ENCODE measurements around the gene HCN3. TPM values are rescaled to one million over a fixed set of nuclear protein-coding genes. Genes with fewer than 3 reads are reported as not detected.

HCN3 gene
- total and polyA plus RNA-seq, 3 donors from 2014 or later: 2.2 to 3.8 (median 3.5) TPM

DNA sequence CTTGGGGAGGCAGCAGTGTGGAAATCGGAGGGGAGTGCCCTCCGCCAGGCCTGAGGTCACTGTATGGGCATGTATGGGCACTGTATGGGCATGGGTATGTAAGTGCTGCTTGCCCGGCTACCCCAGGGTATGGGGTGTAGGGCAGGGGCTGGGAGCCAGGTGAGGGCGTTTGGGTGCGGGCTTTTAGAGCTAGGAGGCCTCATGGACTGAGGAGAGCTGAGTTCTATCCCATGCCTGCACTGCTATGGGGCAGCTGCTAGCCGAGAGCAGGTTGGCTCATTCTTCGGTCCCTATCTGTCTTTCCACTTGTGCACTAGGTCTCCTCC, 18.6 kb downstream of the HCN3 start:
- Histone ChIP-seq H3K36me3 (ENCODE audit: low read depth, missing control alignments) (no peaks in the 10 kb centered on the region), H3K4me1 (no peaks in the 10 kb centered on the region), H3K27me3 (no peaks in the 10 kb centered on the region), H3K4me3 (no peak overlapping the region), H3K9me3 (no peaks in the 10 kb centered on the region), H3K27ac (no peak overlapping the region)
- TF ChIP-seq POLR2A (IDR thresholded peaks at IDR 0.05): no peak
- TF ChIP-seq, protein P1, sequence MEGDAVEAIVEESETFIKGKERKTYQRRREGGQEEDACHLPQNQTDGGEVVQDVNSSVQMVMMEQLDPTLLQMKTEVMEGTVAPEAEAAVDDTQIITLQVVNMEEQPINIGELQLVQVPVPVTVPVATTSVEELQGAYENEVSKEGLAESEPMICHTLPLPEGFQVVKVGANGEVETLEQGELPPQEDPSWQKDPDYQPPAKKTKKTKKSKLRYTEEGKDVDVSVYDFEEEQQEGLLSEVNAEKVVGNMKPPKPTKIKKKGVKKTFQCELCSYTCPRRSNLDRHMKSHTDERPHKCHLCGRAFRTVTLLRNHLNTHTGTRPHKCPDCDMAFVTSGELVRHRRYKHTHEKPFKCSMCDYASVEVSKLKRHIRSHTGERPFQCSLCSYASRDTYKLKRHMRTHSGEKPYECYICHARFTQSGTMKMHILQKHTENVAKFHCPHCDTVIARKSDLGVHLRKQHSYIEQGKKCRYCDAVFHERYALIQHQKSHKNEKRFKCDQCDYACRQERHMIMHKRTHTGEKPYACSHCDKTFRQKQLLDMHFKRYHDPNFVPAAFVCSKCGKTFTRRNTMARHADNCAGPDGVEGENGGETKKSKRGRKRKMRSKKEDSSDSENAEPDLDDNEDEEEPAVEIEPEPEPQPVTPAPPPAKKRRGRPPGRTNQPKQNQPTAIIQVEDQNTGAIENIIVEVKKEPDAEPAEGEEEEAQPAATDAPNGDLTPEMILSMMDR (IDR thresholded peaks at IDR 0.05): no peak
- intact Hi-C loops (cut with DNase I; ENCODE audit: low total_unique reads): no loop called here
- no peak for DNase-seq
- 68 to 80% methylated on average over 6 to 7 of the region's 7 CpGs for WGBS, 2 donors

DNA sequence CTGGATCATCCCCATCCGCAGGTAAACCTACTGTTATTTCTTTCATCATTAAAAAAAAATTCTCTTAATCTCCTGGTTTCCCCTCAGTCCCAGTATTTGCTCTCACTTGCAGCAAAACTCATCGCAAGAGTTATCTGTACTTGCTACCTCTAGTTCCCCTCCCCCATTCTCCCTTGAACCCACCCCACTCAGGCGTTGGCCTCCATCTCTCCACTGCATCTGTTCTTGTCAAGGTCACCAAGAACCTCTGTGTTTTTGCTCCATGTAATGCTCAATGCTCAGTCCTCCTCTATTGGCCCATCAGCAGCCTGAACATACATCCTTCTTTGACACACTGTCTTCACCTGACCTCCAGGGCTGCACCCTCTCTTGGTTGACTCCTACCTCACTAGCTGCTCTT, 19.4 kb downstream of the HCN3 start:
- no peak for DNase-seq
- intact Hi-C loops (cut with DNase I; ENCODE audit: low total_unique reads): no loop called here
- Histone ChIP-seq H3K27me3 (no peaks in the 10 kb centered on the region), H3K9me3 (no peaks in the 10 kb centered on the region), H3K36me3 (ENCODE audit: low read depth, missing control alignments) (no peaks in the 10 kb centered on the region), H3K4me3 (no peak overlapping the region), H3K4me1 (no peaks in the 10 kb centered on the region), H3K27ac (no peak overlapping the region)
- 64 to 74% methylated on average over 3 of the region's 3 CpGs for WGBS, 2 donors
- TF ChIP-seq POLR2A (IDR thresholded peaks at IDR 0.05): no peak
- TF ChIP-seq, protein P1 (IDR thresholded peaks at IDR 0.05): no peak

DNA sequence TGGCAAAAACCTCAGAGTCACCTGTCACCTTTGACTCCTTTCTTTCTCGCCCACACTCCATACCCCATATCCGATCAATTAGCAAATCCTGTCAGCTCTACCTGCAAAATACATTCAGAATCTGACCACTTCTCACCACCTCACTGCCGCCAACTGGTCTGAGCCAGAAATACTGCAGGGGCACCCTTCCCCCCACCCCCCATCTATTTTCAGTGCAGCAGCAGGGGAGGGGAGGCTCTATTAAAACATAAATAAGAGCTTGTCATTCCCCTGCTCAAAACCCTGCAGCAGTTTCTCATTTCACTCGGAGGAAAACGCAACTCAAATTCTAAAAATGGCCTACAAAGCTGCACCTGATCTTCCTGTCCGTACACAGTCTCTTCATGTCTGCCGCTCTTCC, 20.1 kb downstream of the HCN3 start:
- no peaks in the 10 kb centered on the region for H3K27me3 ChIP-seq

DNA sequence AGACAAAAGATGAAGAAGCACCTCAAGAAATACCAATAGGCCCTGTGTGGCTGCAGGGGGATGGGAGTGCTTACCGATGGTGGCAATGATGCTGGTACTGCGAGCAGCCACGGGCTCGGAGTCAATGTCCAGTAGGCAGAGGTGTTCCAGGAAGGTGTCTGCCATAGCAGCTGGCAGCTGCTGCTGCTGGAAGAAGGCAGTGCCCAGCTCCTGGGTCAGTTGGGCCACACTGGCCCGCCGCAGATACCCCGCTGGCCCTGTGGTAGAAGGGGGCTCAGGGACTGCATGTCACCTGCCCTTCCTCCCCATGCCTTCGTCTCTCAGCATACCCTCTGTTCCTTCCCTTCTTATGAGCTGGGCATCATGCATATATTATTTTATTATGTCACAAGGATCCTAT, 22.8 kb downstream of the HCN3 start:
- 91 to 96% methylated on average over 8 of the region's 8 CpGs for WGBS, 2 donors
- intact Hi-C loops (cut with DNase I; ENCODE audit: low total_unique reads): no loop called here
- Histone ChIP-seq H3K4me3 (no peak overlapping the region), H3K36me3 (ENCODE audit: low read depth, missing control alignments) (no peaks in the 10 kb centered on the region), H3K27me3 (no peaks in the 10 kb centered on the region), H3K27ac (no peak overlapping the region), H3K9me3 (no peaks in the 10 kb centered on the region), H3K4me1 (no peaks in the 10 kb centered on the region)
- TF ChIP-seq, protein P1 (IDR thresholded peaks at IDR 0.05): no peak
- no peak for TF ChIP-seq POLR2A (IDR thresholded peaks at IDR 0.05)
- DNase-seq: no peak

More for the DNA sequence above, 20.1 kb downstream of the HCN3 start:
- Histone ChIP-seq H3K36me3 (ENCODE audit: low read depth, missing control alignments) (no peaks in the 10 kb centered on the region), H3K4me3 (no peak overlapping the region), H3K4me1 (no peaks in the 10 kb centered on the region), H3K9me3 (no peaks in the 10 kb centered on the region), H3K27ac (no peak overlapping the region)
- no peak for DNase-seq
- TF ChIP-seq, protein P1 (IDR thresholded peaks at IDR 0.05): no peak
- no peak for TF ChIP-seq POLR2A (IDR thresholded peaks at IDR 0.05)
- intact Hi-C loops (cut with DNase I; ENCODE audit: low total_unique reads): no loop called here
- 73 to 76% methylated on average over 7 of the region's 7 CpGs for WGBS, 2 donors

DNA sequence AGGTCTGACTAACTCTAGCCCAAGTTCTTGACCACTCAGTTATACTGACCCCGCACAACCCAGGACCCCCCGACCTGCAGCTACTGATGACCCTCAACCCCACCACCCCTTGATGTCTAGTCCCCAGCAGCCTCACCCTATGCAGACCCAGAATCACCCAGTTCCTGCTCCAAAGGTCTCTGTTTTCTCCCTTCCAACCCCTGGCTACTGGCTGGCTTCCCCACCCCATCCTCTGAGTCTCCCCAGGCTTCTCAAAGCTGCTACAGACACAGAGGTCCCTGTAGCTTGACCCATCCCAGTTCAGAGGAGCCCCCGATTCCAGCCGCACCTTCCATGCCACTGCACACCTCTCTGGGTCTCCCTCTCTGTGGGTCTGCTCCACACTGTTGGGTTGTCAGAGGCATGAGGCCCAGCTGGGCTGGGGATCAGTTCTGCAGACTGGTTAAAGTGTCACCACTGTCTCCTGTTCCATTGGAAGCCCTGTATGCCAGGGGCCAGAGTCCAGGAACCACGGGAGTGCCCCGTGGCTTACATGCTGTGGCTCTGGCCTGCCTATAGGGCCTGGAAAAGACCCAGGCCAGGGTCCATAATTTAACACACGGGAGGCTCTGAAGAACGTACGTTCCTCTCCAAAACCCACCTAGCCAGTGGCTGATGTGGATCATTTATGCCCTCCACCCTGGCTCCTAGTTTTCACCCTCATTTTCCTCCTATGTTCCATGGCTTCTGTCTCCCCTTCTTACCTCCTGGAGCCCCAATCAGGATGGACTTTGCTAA, 23.5 kb downstream of the HCN3 start:
- no peak overlapping the region for H3K4me3 ChIP-seq
- no peaks in the 10 kb centered on the region for H3K36me3 ChIP-seq (ENCODE audit: low read depth, missing control alignments)
- DNase-seq: no peak
- WGBS, 2 donors: 90 to 93% methylated on average over 9 of the region's 9 CpGs
- no peaks in the 10 kb centered on the region for H3K27me3 ChIP-seq
- TF ChIP-seq, protein P1 (IDR thresholded peaks at IDR 0.05): no peak
- no peak for TF ChIP-seq POLR2A (IDR thresholded peaks at IDR 0.05)
- intact Hi-C loops (cut with DNase I; ENCODE audit: low total_unique reads): no loop called here
- H3K27ac ChIP-seq: no peak overlapping the region
- H3K9me3 ChIP-seq: no peaks in the 10 kb centered on the region
- H3K4me1 ChIP-seq: no peaks in the 10 kb centered on the region

All from testis (tissue), 3 donors.